Liver (tissue), 9 donors: ENCODE data around the gene DZANK1. TPM values are rescaled to one million over a fixed set of nuclear protein-coding genes. Genes with fewer than 3 reads are reported as not detected.

Experiments
- DNase-seq: peaks from one replicate; pipeline ENCODE4 v3.0.0-alpha.2; 2017; ENCODE audit warnings: low spot score
- H3K27ac ChIP-seq, 2 donors: one replicate each; pipeline ENCODE4 v1.7.0; 2013; ENCODE audit warnings: inconsistent platforms in 2 of 2, low read length in 2 of 2, control low read depth in 1 of 2, low read depth in 1 of 2, mild to moderate bottlenecking in 1 of 2
- H3K27me3 ChIP-seq, 4 donors: one replicate each; pipeline versions ENCODE4 v1.6.1 to v1.7.0; 2013; ENCODE audit warnings: low read length in 3 of 4, inconsistent platforms in 1 of 4, mild to moderate bottlenecking in 1 of 4, moderate library complexity in 1 of 4; ENCODE audit not compliant: control insufficient read depth in 4 of 4, insufficient read depth in 4 of 4
- H3K36me3 ChIP-seq, 4 donors: one replicate each; pipeline versions ENCODE4 v1.6.1 to v1.7.0; 2013; ENCODE audit warnings: low read length in 3 of 4, mild to moderate bottlenecking in 3 of 4, low read depth in 1 of 4, moderate library complexity in 1 of 4; ENCODE audit not compliant: control insufficient read depth in 4 of 4, insufficient read depth in 3 of 4
- H3K4me1 ChIP-seq, 4 donors: one replicate each; pipeline versions ENCODE4 v1.6.1 to v1.7.0; 2013; ENCODE audit warnings: low read length in 3 of 4, mild to moderate bottlenecking in 3 of 4, moderate library complexity in 1 of 4; ENCODE audit not compliant: control insufficient read depth in 4 of 4, insufficient read depth in 4 of 4
- H3K4me3 ChIP-seq, 3 donors: one replicate each; pipeline versions ENCODE4 v1.6.1 to v1.7.0; 2013; ENCODE audit warnings: low read length in 3 of 3, control low read depth in 1 of 3, low read depth in 1 of 3, mild to moderate bottlenecking in 1 of 3
- H3K9ac ChIP-seq, 2 donors: one replicate each; pipeline ENCODE4 v1.7.0; 2013; ENCODE audit warnings: low read length in 2 of 2, mild to moderate bottlenecking in 2 of 2, moderate library complexity in 2 of 2, control low read depth in 1 of 2, low read depth in 1 of 2
- H3K9me3 ChIP-seq, 4 donors: one replicate each; pipeline versions ENCODE4 v1.6.1 to v1.7.0; 2013; ENCODE audit warnings: low read length in 3 of 4; ENCODE audit not compliant: control insufficient read depth in 4 of 4
- ATF3 ChIP-seq: IDR thresholded peaks from 2 replicates; pipeline ENCODE4 v1.6.1; 2016; ENCODE audit warnings: antibody characterized with exemption
- FOXA1 ChIP-seq: IDR thresholded peaks from 2 replicates; pipeline ENCODE4 v1.6.1; 2016; ENCODE audit warnings: antibody characterized with exemption
- FOXA2 ChIP-seq: IDR thresholded peaks from 2 replicates; pipeline ENCODE4 v1.6.1; 2016; ENCODE audit warnings: antibody characterized with exemption
- GABPA ChIP-seq, 2 donors: IDR thresholded peaks in 1 of 2; conservative IDR thresholded peaks in 1 of 2; 2 replicates each; pipeline ENCODE4 v1.6.1; 2016; ENCODE audit warnings: antibody characterized with exemption in 2 of 2, mild to moderate bottlenecking in 1 of 2, moderate library complexity in 1 of 2
- HNF4A ChIP-seq, 2 donors: conservative IDR thresholded peaks; 2 replicates each; pipeline ENCODE4 v1.6.1; 2016; ENCODE audit warnings: antibody characterized with exemption in 2 of 2, mild to moderate bottlenecking in 2 of 2
- JUND ChIP-seq, 2 donors: IDR thresholded peaks; 2 replicates each; pipeline ENCODE4 v1.6.1; 2016; ENCODE audit warnings: antibody characterized with exemption in 2 of 2
- NR2F2 ChIP-seq: IDR thresholded peaks from 2 replicates; pipeline ENCODE4 v1.6.1; 2016; ENCODE audit warnings: antibody characterized with exemption
- SP1 ChIP-seq: IDR thresholded peaks from 2 replicates; pipeline ENCODE4 v1.6.1; 2018; ENCODE audit warnings: antibody characterized with exemption, mild to moderate bottlenecking
- TAF1 ChIP-seq: conservative IDR thresholded peaks from 2 replicates; pipeline ENCODE4 v1.6.1; 2016; ENCODE audit warnings: antibody characterized with exemption, mild to moderate bottlenecking
- YY1 ChIP-seq: IDR thresholded peaks from 2 replicates; pipeline ENCODE4 v1.6.1; 2016; ENCODE audit warnings: antibody characterized with exemption, mild to moderate bottlenecking
- WGBS: extraction: QIAGEN DNeasy Blood & Tissue Kit; methylation state at CpG from one replicate; pipeline ENCODE4 v1.1.7; 2013; 5-methylcytosine and 5-hydroxymethylcytosine counted together
- polyA plus RNA-seq, 2 donors: library from polyadenylated mRNA; stranded (reverse) in 1 of 2; unstranded in 1 of 2; fragments of 200-250 nt in 1 of 2; fragments of >200 nt in 1 of 2; fragmentation: Nextera tagmentation in 1 of 2; extraction: Ambion mirVana in 1 of 2; gene quantifications; one replicate each; pipeline versions ENCODE4 v1.2.1 to v1.2.3, GENCODE V29; 2013 to 2015
- total RNA-seq, 2 donors: library from RNA; depleted of rRNA; stranded (reverse); fragments of >200 nt; gene quantifications; one replicate each; pipeline ENCODE4 v1.2.3, GENCODE V29; 2014
- TF ChIP-seq, protein P1 (sequence below): fragments of 150-350 bp; IDR thresholded peaks from 2 replicates; pipeline ENCODE4 v1.5.1; 2017; ENCODE audit warnings: improper control_type of control experiment, low read depth, low read length; ENCODE audit not compliant: missing input control
- TF ChIP-seq, protein P2 (sequence below): IDR thresholded peaks from 2 replicates; pipeline ENCODE4 v1.6.1; 2016; ENCODE audit warnings: antibody characterized with exemption
- TF ChIP-seq, protein P3 (sequence below): IDR thresholded peaks from 2 replicates; pipeline ENCODE4 v1.6.1; 2016; ENCODE audit warnings: antibody characterized with exemption, mild to moderate bottlenecking
- donor health status: healthy.
- donor health status: healthy.
- donor health status: healthy.
- donor health status: healthy.
- donor health status: healthy.

Gene DZANK1
- total and polyA plus RNA-seq, 4 donors = 0.19 to 0.84 (median 0.31) TPM

- Histone ChIP-seq H3K27ac (no peak overlapping the region), H3K36me3 (no peaks in the 10 kb centered on the region), H3K4me3 (no peak overlapping the region), H3K4me1 (no peaks in the 10 kb centered on the region), H3K9ac (no peak overlapping the region), H3K27me3 (no peaks in the 10 kb centered on the region), H3K9me3 (no peaks in the 10 kb centered on the region)
- TF ChIP-seq GABPA (IDR thresholded peaks at IDR 0.05 in 1 of 2, conservative IDR thresholded peaks at IDR 0.05 in 1 of 2) (no peak), FOXA1 (no peak), JUND (IDR thresholded peaks at IDR 0.05) (no peak), TAF1 (no peak), ATF3 (no peak), YY1 (no peak), SP1 (no peak), NR2F2 (no peak), FOXA2 (no peak)
- TF ChIP-seq, protein P1, sequence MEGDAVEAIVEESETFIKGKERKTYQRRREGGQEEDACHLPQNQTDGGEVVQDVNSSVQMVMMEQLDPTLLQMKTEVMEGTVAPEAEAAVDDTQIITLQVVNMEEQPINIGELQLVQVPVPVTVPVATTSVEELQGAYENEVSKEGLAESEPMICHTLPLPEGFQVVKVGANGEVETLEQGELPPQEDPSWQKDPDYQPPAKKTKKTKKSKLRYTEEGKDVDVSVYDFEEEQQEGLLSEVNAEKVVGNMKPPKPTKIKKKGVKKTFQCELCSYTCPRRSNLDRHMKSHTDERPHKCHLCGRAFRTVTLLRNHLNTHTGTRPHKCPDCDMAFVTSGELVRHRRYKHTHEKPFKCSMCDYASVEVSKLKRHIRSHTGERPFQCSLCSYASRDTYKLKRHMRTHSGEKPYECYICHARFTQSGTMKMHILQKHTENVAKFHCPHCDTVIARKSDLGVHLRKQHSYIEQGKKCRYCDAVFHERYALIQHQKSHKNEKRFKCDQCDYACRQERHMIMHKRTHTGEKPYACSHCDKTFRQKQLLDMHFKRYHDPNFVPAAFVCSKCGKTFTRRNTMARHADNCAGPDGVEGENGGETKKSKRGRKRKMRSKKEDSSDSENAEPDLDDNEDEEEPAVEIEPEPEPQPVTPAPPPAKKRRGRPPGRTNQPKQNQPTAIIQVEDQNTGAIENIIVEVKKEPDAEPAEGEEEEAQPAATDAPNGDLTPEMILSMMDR = no peak
- TF ChIP-seq, protein P2, sequence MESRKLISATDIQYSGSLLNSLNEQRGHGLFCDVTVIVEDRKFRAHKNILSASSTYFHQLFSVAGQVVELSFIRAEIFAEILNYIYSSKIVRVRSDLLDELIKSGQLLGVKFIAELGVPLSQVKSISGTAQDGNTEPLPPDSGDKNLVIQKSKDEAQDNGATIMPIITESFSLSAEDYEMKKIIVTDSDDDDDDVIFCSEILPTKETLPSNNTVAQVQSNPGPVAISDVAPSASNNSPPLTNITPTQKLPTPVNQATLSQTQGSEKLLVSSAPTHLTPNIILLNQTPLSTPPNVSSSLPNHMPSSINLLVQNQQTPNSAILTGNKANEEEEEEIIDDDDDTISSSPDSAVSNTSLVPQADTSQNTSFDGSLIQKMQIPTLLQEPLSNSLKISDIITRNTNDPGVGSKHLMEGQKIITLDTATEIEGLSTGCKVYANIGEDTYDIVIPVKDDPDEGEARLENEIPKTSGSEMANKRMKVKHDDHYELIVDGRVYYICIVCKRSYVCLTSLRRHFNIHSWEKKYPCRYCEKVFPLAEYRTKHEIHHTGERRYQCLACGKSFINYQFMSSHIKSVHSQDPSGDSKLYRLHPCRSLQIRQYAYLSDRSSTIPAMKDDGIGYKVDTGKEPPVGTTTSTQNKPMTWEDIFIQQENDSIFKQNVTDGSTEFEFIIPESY = no peak
- DNase-seq = no peak
- 38% methylated on average over 1 of the region's 1 CpG for WGBS
Measured at GRCh38 chr20:18440403-18440802, 26.4 kb downstream of the DZANK1 start.

GRCh38 chr20:18436847-18437246, 30.0 kb downstream of the DZANK1 start:
- TF ChIP-seq FOXA2 (no peak), JUND (IDR thresholded peaks at IDR 0.05) (no peak), FOXA1 (no peak), YY1 (no peak), HNF4A (conservative IDR thresholded peaks at IDR 0.05) (no peak)
- TF ChIP-seq, protein P2 = no peak
- TF ChIP-seq, protein P3, sequence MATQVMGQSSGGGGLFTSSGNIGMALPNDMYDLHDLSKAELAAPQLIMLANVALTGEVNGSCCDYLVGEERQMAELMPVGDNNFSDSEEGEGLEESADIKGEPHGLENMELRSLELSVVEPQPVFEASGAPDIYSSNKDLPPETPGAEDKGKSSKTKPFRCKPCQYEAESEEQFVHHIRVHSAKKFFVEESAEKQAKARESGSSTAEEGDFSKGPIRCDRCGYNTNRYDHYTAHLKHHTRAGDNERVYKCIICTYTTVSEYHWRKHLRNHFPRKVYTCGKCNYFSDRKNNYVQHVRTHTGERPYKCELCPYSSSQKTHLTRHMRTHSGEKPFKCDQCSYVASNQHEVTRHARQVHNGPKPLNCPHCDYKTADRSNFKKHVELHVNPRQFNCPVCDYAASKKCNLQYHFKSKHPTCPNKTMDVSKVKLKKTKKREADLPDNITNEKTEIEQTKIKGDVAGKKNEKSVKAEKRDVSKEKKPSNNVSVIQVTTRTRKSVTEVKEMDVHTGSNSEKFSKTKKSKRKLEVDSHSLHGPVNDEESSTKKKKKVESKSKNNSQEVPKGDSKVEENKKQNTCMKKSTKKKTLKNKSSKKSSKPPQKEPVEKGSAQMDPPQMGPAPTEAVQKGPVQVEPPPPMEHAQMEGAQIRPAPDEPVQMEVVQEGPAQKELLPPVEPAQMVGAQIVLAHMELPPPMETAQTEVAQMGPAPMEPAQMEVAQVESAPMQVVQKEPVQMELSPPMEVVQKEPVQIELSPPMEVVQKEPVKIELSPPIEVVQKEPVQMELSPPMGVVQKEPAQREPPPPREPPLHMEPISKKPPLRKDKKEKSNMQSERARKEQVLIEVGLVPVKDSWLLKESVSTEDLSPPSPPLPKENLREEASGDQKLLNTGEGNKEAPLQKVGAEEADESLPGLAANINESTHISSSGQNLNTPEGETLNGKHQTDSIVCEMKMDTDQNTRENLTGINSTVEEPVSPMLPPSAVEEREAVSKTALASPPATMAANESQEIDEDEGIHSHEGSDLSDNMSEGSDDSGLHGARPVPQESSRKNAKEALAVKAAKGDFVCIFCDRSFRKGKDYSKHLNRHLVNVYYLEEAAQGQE = no peak
- Histone ChIP-seq H3K4me1 (no peaks in the 10 kb centered on the region), H3K4me3 (no peak overlapping the region), H3K36me3 (peaks cover 0 to 2% (median 0%) of the 10 kb centered on the region in 4 donors), H3K27ac (no peak overlapping the region), H3K27me3 (no peaks in the 10 kb centered on the region), H3K9me3 (no peaks in the 10 kb centered on the region), H3K9ac (no peak overlapping the region)
- WGBS = 77% methylated on average over 2 of the region's 2 CpGs
- DNase-seq = no peak
